PC-9 (cell line): ENCODE data around the gene C10orf67. TPM values are rescaled to one million over a fixed set of nuclear protein-coding genes. Genes with fewer than 3 reads are reported as not detected.

Experiments
- BruUV-seq: library from RNA; stranded (reverse); fragments of 400-500 nt; replicated peaks from 2 replicates; lab custom pipeline; 2021; lab: Mats Ljungman, UMichigan
- CTCF ChIA-PET: fragments of 300-600 bp; sonication (Branson Sonifier 250); formaldehyde crosslinking; loops from one replicate; lab custom pipeline; 2022; ENCODE audit warnings: antibody characterized with exemption; lab: Charles Lee
- POLR2A ChIA-PET: fragments of 300-600 bp; sonication (Branson Sonifier 250); formaldehyde crosslinking; loops from one replicate; lab custom pipeline; 2022; ENCODE audit warnings: antibody characterized with exemption; ENCODE audit not compliant: unreplicated experiment; lab: Charles Lee
- DNase-seq, 2 experiments: peaks; one replicate each; pipeline versions ENCODE4 v3.0.0 to v3.0.0-alpha.2; 2015 to 2022; ENCODE audit warnings: mixed read lengths in 1 of 2
- H2AFZ ChIP-seq: fragments of 200-600 bp; sonication (generic); 2 replicates; pipeline ENCODE4 v1.8.1; 2017; ENCODE audit warnings: antibody characterized with exemption
- H3F3A ChIP-seq: fragments of 200-600 bp; sonication (generic); 2 replicates; pipeline ENCODE4 v1.8.1; 2017; ENCODE audit warnings: antibody characterized with exemption, mild to moderate bottlenecking, low read depth; ENCODE audit not compliant: insufficient read depth
- H3K27ac ChIP-seq: fragments of 200-600 bp; sonication (generic); 2 replicates; pipeline ENCODE4 v1.6.1; 2016; ENCODE audit warnings: mixed run types
- H3K27me3 ChIP-seq: fragments of 200-600 bp; sonication (generic); 2 replicates; pipeline ENCODE4 v1.6.1; 2016; ENCODE audit warnings: low read depth, mixed run types; ENCODE audit not compliant: insufficient read depth
- H3K36me3 ChIP-seq: fragments of 200-600 bp; sonication (generic); 2 replicates; pipeline ENCODE4 v1.6.1; 2016; ENCODE audit warnings: low read depth, mixed run types
- H3K4me1 ChIP-seq: fragments of 200-600 bp; sonication (generic); replicated peaks from 2 replicates; pipeline ENCODE4 v1.6.1; 2016; ENCODE audit warnings: mixed run types; ENCODE audit not compliant: insufficient read depth
- H3K4me2 ChIP-seq: fragments of 200-600 bp; sonication (generic); 2 replicates; pipeline ENCODE4 v1.6.1; 2017; ENCODE audit warnings: mixed run types
- H3K4me3 ChIP-seq: fragments of 200-600 bp; sonication (generic); 2 replicates; pipeline ENCODE4 v1.6.1; 2016; ENCODE audit warnings: mixed run types
- H3K79me2 ChIP-seq: fragments of 200-600 bp; sonication (generic); 2 replicates; pipeline ENCODE4 v1.6.1; 2017; ENCODE audit warnings: low read depth, mixed run types
- H3K9me2 ChIP-seq: fragments of 200-600 bp; sonication (generic); 2 replicates; pipeline ENCODE4 v1.8.1; 2017; ENCODE audit warnings: mild to moderate bottlenecking; ENCODE audit not compliant: insufficient read depth
- H3K9me3 ChIP-seq: fragments of 200-600 bp; sonication (generic); 2 replicates; pipeline ENCODE4 v1.8.1; 2016; ENCODE audit warnings: low read depth; ENCODE audit not compliant: insufficient read depth
- H4K20me1 ChIP-seq: fragments of 200-600 bp; sonication (generic); 2 replicates; pipeline ENCODE4 v1.8.1; 2017; ENCODE audit not compliant: insufficient read depth
- CTCF ChIP-seq: fragments of 200-600 bp; sonication (generic); conservative IDR thresholded peaks from 2 replicates; pipeline ENCODE4 v1.6.1; 2017; ENCODE audit warnings: mixed run types, antibody characterized with exemption, mild to moderate bottlenecking, moderate library complexity
- EZH2 ChIP-seq: fragments of 200-600 bp; sonication (generic); IDR thresholded peaks from 2 replicates; pipeline ENCODE4 v1.8.0; 2017; ENCODE audit warnings: antibody characterized with exemption, low read depth
- intact Hi-C: fragments of 100-400 bp; cut with micrococcal nuclease; formaldehyde crosslinking; loops from one replicate; pipeline ENCODE4 v1.10.0; 2022; ENCODE audit not compliant: unreplicated experiment
- total RNA-seq: library from RNA; stranded (reverse); gene quantifications from 2 replicates; pipeline ENCODE4 v1.2.3, GENCODE V29; 2021

C10orf67 gene
- total RNA-seq, 1 experiment from 2014 or later, result 1.2 TPM

GRCh38 chr10:23316406-23316805 is 28.2 kb downstream of the C10orf67 start:
- no peak for DNase-seq
- no TSS peak for BruUV-seq
- no peak overlapping the region for H3K4me2 ChIP-seq
- no peak overlapping the region for H2AFZ ChIP-seq
- H3K4me3 ChIP-seq, result no peak overlapping the region
- no peaks in the 10 kb centered on the region for H4K20me1 ChIP-seq
- no peak overlapping the region for H3K27ac ChIP-seq
- TF ChIP-seq EZH2 (no peak), CTCF (no peak)
- no peaks in the 10 kb centered on the region for H3K36me3 ChIP-seq
- intact Hi-C loops, result no loop called here
- no peaks in the 10 kb centered on the region for H3K9me2 ChIP-seq
- no peaks in the 10 kb centered on the region for H3K27me3 ChIP-seq
- 0 out of 2 replicates have a peak, but pooled peaks cover 5% of the 10 kb centered on the region for H3K4me1 ChIP-seq
- H3K9me3 ChIP-seq, result no peaks in the 10 kb centered on the region
- ChIA-PET CTCF (no interaction called here), POLR2A (no interaction called here)
- no peaks in the 10 kb centered on the region for H3F3A ChIP-seq
- H3K79me2 ChIP-seq, result no peaks in the 10 kb centered on the region

- Histone ChIP-seq H3F3A (no peaks in the 10 kb centered on the region), H4K20me1 (no peaks in the 10 kb centered on the region), H3K9me3 (no peaks in the 10 kb centered on the region), H3K79me2 (no peaks in the 10 kb centered on the region), H3K4me3 (no peak overlapping the region), H2AFZ (no peak overlapping the region), H3K4me2 (no peak overlapping the region), H3K36me3 (no peaks in the 10 kb centered on the region), H3K4me1 (0 out of 2 replicates have a peak, but pooled peaks cover 5% of the 10 kb centered on the region), H3K9me2 (no peaks in the 10 kb centered on the region), H3K27me3 (no peaks in the 10 kb centered on the region), H3K27ac (no peak overlapping the region)
- TF ChIP-seq EZH2, result no peak
- no peak for TF ChIP-seq CTCF
- intact Hi-C loops, result loop anchor here (1.0 kb wide), 2 partner anchors 123 to 209 kb away; partner anchors contain the start of gene OTUD1
- CTCF ChIA-PET, result no interaction called here
- POLR2A ChIA-PET, result no interaction called here
- BruUV-seq, result no TSS peak
- no peak for DNase-seq
These were observed 28.6 kb downstream of the C10orf67 start for GRCh38 chr10:23315966-23316365.

- H3K79me2 ChIP-seq, result no peaks in the 10 kb centered on the region
- no peaks in the 10 kb centered on the region for H3K27me3 ChIP-seq
- CTCF ChIA-PET, result no interaction called here
- no peak overlapping the region for H3K27ac ChIP-seq
- intact Hi-C loops, result loop anchor here (1.0 kb wide), 3 partner anchors 124 to 388 kb away; partner anchors contain the start of gene OTUD1
- H3K4me2 ChIP-seq, result no peak overlapping the region
- H3K36me3 ChIP-seq, result no peaks in the 10 kb centered on the region
- no TSS peak for BruUV-seq
- H3K4me3 ChIP-seq, result no peak overlapping the region
- H3K4me1 ChIP-seq, result 0 out of 2 replicates have a peak, but pooled peaks cover 5% of the 10 kb centered on the region
- H4K20me1 ChIP-seq, result no peaks in the 10 kb centered on the region
- H3K9me3 ChIP-seq, result no peaks in the 10 kb centered on the region
- TF ChIP-seq EZH2 (no peak), CTCF (peak; percentile 80)
- H3F3A ChIP-seq, result no peaks in the 10 kb centered on the region
- peak; percentile 45 to 76 for DNase-seq
- no peaks in the 10 kb centered on the region for H3K9me2 ChIP-seq
- POLR2A ChIA-PET, result interaction anchor here (0.7 kb wide), 1 partner anchor 114 kb away, joined by 10 read pairs; no protein-coding TSS in a partner anchor
- no peak overlapping the region for H2AFZ ChIP-seq
These were observed 29.8 kb downstream of the C10orf67 start for GRCh38 chr10:23314835-23315239.
